CD4-positive, alpha-beta T cell (primary cell): ENCODE data around the gene RNF186. TPM values are rescaled to one million over a fixed set of nuclear protein-coding genes. Genes with fewer than 3 reads are reported as not detected.

Source experiments
- ATAC-seq: fragments of 200-7000 bp; cut with Tn5 transposase; one replicate; pipeline ENCODE4 v1.10.0; 2022; ENCODE audit warnings: mild to moderate bottlenecking; ENCODE audit not compliant: poor library complexity
- CTCF ChIA-PET: fragments of 350-600 bp; sonication (Branson Sonifier 250); formaldehyde crosslinking; loops from one replicate; lab custom pipeline; 2021; ENCODE audit warnings: antibody characterized with exemption, inconsistent platforms; lab: Charles Lee
- POLR2A ChIA-PET: fragments of 350-600 bp; sonication (Branson Sonifier 250); formaldehyde crosslinking; loops from one replicate; lab custom pipeline; 2021; ENCODE audit warnings: antibody characterized with exemption, inconsistent platforms; lab: Charles Lee
- DNase-seq, 14 experiments: peaks; one replicate each; pipeline ENCODE4 v3.0.0-alpha.2; 2013 to 2020; ENCODE audit warnings: mixed read lengths in 2 of 14
- H3K27ac ChIP-seq, 2 donors: one replicate each; pipeline versions ENCODE4 v1.5.1 to v1.7.0; 2013; ENCODE audit warnings: low read length in 2 of 2, low read depth in 1 of 2, mild to moderate bottlenecking in 1 of 2
- H3K27me3 ChIP-seq, 2 experiments: 1 replicate in 1 of 2; 2 replicates in 1 of 2; pipeline versions ENCODE4 v1.6.1 to v1.7.0; 2013; ENCODE audit warnings: low read length in 2 of 2, control low read depth in 1 of 2, mild to moderate bottlenecking in 1 of 2, moderate library complexity in 1 of 2; ENCODE audit not compliant: insufficient read depth in 2 of 2, control insufficient read depth in 1 of 2
- H3K36me3 ChIP-seq: one replicate; pipeline ENCODE4 v1.6.1; 2013; ENCODE audit warnings: low read length, control low read depth; ENCODE audit not compliant: insufficient read depth
- H3K4me1 ChIP-seq: one replicate; pipeline ENCODE4 v1.6.1; 2013; ENCODE audit warnings: low read length, control low read depth; ENCODE audit not compliant: insufficient read depth
- H3K4me3 ChIP-seq: one replicate; pipeline ENCODE4 v1.5.1; 2013; ENCODE audit warnings: mild to moderate bottlenecking, low read length, moderate library complexity
- H3K9me3 ChIP-seq, 2 experiments: 1 replicate in 1 of 2; 2 replicates in 1 of 2; pipeline versions ENCODE4 v1.6.1 to v1.7.0; 2013; ENCODE audit warnings: low read length in 2 of 2, mild to moderate bottlenecking in 2 of 2, control low read depth in 1 of 2, moderate library complexity in 1 of 2; ENCODE audit not compliant: control insufficient read depth in 1 of 2, insufficient read depth in 1 of 2
- H3K27ac Mint-ChIP-seq: one replicate; pipeline ENCODE4 v1.8.0; 2020; ENCODE audit warnings: mixed read lengths
- H3K27me3 Mint-ChIP-seq: one replicate; pipeline ENCODE4 v1.8.0; 2021; ENCODE audit warnings: mixed read lengths
- H3K36me3 Mint-ChIP-seq: one replicate; pipeline ENCODE4 v1.8.0; 2021; ENCODE audit warnings: low read depth, mixed read lengths
- H3K4me1 Mint-ChIP-seq: one replicate; pipeline ENCODE4 v1.8.0; 2021; ENCODE audit warnings: low read depth, mixed read lengths
- H3K4me3 Mint-ChIP-seq: one replicate; pipeline ENCODE4 v1.8.0; 2020; ENCODE audit warnings: mild to moderate bottlenecking, mixed read lengths
- H3K9me3 Mint-ChIP-seq: one replicate; pipeline ENCODE4 v1.8.0; 2020; ENCODE audit warnings: mixed read lengths
- CTCF ChIP-seq: fragments of 200-600 bp; IDR thresholded peaks from one replicate; pipeline ENCODE4 v1.8.0; 2022; ENCODE audit warnings: antibody characterized with exemption, mild to moderate bottlenecking
- intact Hi-C, 2 experiments: fragments of 100-400 bp; cut with DNase I in 1 of 2; cut with micrococcal nuclease in 1 of 2; formaldehyde crosslinking; loops; one replicate each; pipeline versions ENCODE4 v1.15.1 to v1.9.0; 2023 to 2025; cut with DNase I, micrococcal nuclease
- total RNA-seq, 174 experiments: library from RNA in 2 of 174; stranded (reverse) in 2 of 174; gene quantifications; one replicate each; pipeline ENCODE4 v1.2.3 and lab custom pipeline; 2021 to 2026

The RNF186 gene
- total RNA-seq, 2 experiments from 2014 or later = not detected

GRCh38 chr1:19772053-19772452 lies 43.0 kb downstream of the RNF186 start:
- Mint-ChIP-seq H3K4me3 (no peak overlapping the region), H3K27ac (no peak overlapping the region), H3K4me1 (no peaks in the 10 kb centered on the region), H3K9me3 (no peaks in the 10 kb centered on the region), H3K27me3 (no peaks in the 10 kb centered on the region), H3K36me3 (peaks cover 68% of the 10 kb centered on the region)
- no peak for DNase-seq
- intact Hi-C loops = no loop called here
- H3K9me3 ChIP-seq = no peaks in the 10 kb centered on the region
- no peaks in the 10 kb centered on the region for H3K27me3 ChIP-seq
- H3K36me3 ChIP-seq = peaks cover 61% of the 10 kb centered on the region
- H3K4me3 ChIP-seq = no peak overlapping the region
- ATAC-seq = no peak
- H3K4me1 ChIP-seq = no peaks in the 10 kb centered on the region
- no peak for TF ChIP-seq CTCF
- H3K27ac ChIP-seq = no peak overlapping the region
- POLR2A ChIA-PET = no interaction called here
- CTCF ChIA-PET = no interaction called here

- H3K36me3 ChIP-seq = peaks cover 63% of the 10 kb centered on the region
- no peaks in the 10 kb centered on the region for H3K9me3 Mint-ChIP-seq
- H3K4me1 Mint-ChIP-seq = no peaks in the 10 kb centered on the region
- H3K9me3 ChIP-seq = no peaks in the 10 kb centered on the region
- ChIA-PET CTCF (no interaction called here), POLR2A (no interaction called here)
- intact Hi-C loops = no loop called here
- no peak overlapping the region for H3K4me3 Mint-ChIP-seq
- no peak overlapping the region for H3K4me3 ChIP-seq
- H3K4me1 ChIP-seq = no peaks in the 10 kb centered on the region
- H3K27ac ChIP-seq = no peak overlapping the region
- DNase-seq = no peak
- ATAC-seq = no peak
- peaks cover 65% of the 10 kb centered on the region for H3K36me3 Mint-ChIP-seq
- no peaks in the 10 kb centered on the region for H3K27me3 ChIP-seq
- H3K27me3 Mint-ChIP-seq = no peaks in the 10 kb centered on the region
- H3K27ac Mint-ChIP-seq = no peak overlapping the region
- no peak for TF ChIP-seq CTCF
Observed at GRCh38 chr1:19771350-19771749, 43.7 kb downstream of the RNF186 start.

DNA sequence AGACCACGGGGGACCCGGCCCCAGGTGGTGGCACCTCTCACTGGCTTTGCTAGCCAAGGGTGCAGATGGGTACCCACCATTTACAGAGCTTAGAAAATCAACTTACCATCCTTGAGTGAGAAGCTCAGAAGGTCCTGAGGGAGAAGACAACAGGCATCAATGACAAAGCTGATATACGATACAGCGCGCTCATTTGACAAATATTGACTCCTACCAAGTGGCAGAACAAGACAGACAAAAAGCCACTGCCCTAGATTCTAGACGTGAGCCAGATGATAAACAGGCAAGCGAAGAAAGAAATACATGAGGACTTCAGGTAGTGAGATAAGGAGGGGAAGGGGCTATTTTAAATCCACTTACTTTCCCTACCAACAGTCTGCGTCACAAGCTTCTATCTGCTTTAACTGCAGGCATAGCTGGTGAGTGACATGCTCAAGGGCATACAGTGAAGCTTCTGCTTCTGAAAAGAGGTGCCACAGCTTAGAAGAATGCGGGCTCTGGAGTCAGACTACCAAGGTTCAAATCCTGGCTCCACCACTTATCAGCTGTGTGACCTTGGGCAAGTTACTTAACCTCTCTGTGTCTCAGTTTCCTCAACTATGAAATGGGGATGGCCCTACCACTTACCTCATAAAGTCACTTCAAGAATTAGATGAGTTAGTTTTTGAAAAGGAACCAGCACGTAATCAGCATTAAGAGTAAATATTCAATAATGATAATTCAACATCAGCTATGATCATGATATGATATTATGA lies 44.5 kb downstream of the RNF186 start:
- Histone ChIP-seq H3K4me1 (no peaks in the 10 kb centered on the region), H3K27ac (no peak overlapping the region), H3K27me3 (no peaks in the 10 kb centered on the region), H3K4me3 (no peak overlapping the region), H3K9me3 (no peaks in the 10 kb centered on the region), H3K36me3 (peaks cover 56% of the 10 kb centered on the region)
- no peaks in the 10 kb centered on the region for H3K27me3 Mint-ChIP-seq
- DNase-seq = no peak
- intact Hi-C loops = no loop called here
- peaks cover 62% of the 10 kb centered on the region for H3K36me3 Mint-ChIP-seq
- CTCF ChIA-PET = no interaction called here
- ATAC-seq = no peak
- H3K4me1 Mint-ChIP-seq = peaks cover 2% of the 10 kb centered on the region
- H3K4me3 Mint-ChIP-seq = no peak overlapping the region
- POLR2A ChIA-PET = no interaction called here
- H3K27ac Mint-ChIP-seq = no peak overlapping the region
- no peaks in the 10 kb centered on the region for H3K9me3 Mint-ChIP-seq
- TF ChIP-seq CTCF = no peak
